LNCaP clone FGC (cell line): ENCODE results near the gene NRROS.

Experiments
- DNase-seq: peaks from one replicate; pipeline ENCODE4 v3.0.0-alpha.2; 2011; ENCODE audit warnings: low read depth
- H3K4me3 ChIP-seq: 2 replicates; pipeline ENCODE4 v1.5.1; 2011; ENCODE audit warnings: mild to moderate bottlenecking, low read depth, low read length, control low read depth
- CTCF ChIP-seq: IDR thresholded peaks from 2 replicates; pipeline ENCODE4 v1.5.1; 2012; ENCODE audit warnings: mild to moderate bottlenecking; ENCODE audit not compliant: control insufficient read depth, insufficient read depth; ENCODE audit errors: extremely low read depth

Gene NRROS

GRCh38 chr3:196646666-196647216, 7.2 kb downstream of the NRROS start:
- TF ChIP-seq CTCF = no peak
- H3K4me3 ChIP-seq = no peak overlapping the region
- no peak for DNase-seq

- DNase-seq = peak; percentile 65
- no peak for TF ChIP-seq CTCF
- no peak overlapping the region for H3K4me3 ChIP-seq
Measured at GRCh38 chr3:196650740-196651311, 11.3 kb downstream of the NRROS start.

- no peak for TF ChIP-seq CTCF
- no peak for DNase-seq
- H3K4me3 ChIP-seq = no peak overlapping the region
Measured at GRCh38 chr3:196651819-196652218, 12.3 kb downstream of the NRROS start.

GRCh38 chr3:196652961-196653795, 13.7 kb downstream of the NRROS start:
- DNase-seq = no peak
- H3K4me3 ChIP-seq = no peak overlapping the region
- no peak for TF ChIP-seq CTCF

GRCh38 chr3:196654006-196654734, 14.7 kb downstream of the NRROS start:
- TF ChIP-seq CTCF = no peak
- H3K4me3 ChIP-seq = no peak overlapping the region
- DNase-seq = no peak

GRCh38 chr3:196654735-196655090, 15.2 kb downstream of the NRROS start:
- no peak for DNase-seq
- no peak overlapping the region for H3K4me3 ChIP-seq
- no peak for TF ChIP-seq CTCF
